ENCODE data around the gene PRDM16.

- TF ChIP-seq, protein P1, sequence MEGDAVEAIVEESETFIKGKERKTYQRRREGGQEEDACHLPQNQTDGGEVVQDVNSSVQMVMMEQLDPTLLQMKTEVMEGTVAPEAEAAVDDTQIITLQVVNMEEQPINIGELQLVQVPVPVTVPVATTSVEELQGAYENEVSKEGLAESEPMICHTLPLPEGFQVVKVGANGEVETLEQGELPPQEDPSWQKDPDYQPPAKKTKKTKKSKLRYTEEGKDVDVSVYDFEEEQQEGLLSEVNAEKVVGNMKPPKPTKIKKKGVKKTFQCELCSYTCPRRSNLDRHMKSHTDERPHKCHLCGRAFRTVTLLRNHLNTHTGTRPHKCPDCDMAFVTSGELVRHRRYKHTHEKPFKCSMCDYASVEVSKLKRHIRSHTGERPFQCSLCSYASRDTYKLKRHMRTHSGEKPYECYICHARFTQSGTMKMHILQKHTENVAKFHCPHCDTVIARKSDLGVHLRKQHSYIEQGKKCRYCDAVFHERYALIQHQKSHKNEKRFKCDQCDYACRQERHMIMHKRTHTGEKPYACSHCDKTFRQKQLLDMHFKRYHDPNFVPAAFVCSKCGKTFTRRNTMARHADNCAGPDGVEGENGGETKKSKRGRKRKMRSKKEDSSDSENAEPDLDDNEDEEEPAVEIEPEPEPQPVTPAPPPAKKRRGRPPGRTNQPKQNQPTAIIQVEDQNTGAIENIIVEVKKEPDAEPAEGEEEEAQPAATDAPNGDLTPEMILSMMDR (IDR thresholded peaks at IDR 0.05) = no peak
- TF ChIP-seq POLR2A (IDR thresholded peaks at IDR 0.05) = no peak
Measured at GRCh38 chr1:3184666-3185065, 115.7 kb downstream of the PRDM16 start.
